ENCODE measurements around the gene PHACTR1.

PHACTR1 gene

DNA sequence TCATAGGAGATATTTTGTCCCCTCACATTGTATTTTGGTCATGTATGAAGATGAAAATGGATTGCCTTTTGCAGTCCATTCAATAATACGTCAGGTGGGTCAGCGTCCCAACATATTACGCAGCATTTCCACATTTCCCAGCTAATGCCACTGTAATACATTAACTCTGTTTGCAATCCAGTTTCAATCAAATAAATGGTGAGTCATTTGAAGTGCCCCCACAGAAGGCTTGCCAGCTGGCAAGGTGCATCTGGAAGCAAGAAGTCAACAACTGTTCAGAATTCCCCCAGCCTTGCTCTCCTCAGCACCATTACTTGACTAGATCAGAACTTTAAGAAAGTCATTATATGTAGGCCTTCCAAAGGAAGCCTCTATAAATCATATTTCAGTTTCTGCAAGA is 50.4 kb downstream of the PHACTR1 start:
- H3K27ac ChIP-seq = no peak overlapping the region
- ChIA-PET POLR2A (ENCODE audit: low non-redundant PET) (no interaction called here), CTCF (no interaction called here)
- TF ChIP-seq, protein P1, sequence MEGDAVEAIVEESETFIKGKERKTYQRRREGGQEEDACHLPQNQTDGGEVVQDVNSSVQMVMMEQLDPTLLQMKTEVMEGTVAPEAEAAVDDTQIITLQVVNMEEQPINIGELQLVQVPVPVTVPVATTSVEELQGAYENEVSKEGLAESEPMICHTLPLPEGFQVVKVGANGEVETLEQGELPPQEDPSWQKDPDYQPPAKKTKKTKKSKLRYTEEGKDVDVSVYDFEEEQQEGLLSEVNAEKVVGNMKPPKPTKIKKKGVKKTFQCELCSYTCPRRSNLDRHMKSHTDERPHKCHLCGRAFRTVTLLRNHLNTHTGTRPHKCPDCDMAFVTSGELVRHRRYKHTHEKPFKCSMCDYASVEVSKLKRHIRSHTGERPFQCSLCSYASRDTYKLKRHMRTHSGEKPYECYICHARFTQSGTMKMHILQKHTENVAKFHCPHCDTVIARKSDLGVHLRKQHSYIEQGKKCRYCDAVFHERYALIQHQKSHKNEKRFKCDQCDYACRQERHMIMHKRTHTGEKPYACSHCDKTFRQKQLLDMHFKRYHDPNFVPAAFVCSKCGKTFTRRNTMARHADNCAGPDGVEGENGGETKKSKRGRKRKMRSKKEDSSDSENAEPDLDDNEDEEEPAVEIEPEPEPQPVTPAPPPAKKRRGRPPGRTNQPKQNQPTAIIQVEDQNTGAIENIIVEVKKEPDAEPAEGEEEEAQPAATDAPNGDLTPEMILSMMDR (conservative IDR thresholded peaks at IDR 0.05; ENCODE audit: low read depth) = no peak
- no peak for DNase-seq (ENCODE audit: low spot score)

DNA sequence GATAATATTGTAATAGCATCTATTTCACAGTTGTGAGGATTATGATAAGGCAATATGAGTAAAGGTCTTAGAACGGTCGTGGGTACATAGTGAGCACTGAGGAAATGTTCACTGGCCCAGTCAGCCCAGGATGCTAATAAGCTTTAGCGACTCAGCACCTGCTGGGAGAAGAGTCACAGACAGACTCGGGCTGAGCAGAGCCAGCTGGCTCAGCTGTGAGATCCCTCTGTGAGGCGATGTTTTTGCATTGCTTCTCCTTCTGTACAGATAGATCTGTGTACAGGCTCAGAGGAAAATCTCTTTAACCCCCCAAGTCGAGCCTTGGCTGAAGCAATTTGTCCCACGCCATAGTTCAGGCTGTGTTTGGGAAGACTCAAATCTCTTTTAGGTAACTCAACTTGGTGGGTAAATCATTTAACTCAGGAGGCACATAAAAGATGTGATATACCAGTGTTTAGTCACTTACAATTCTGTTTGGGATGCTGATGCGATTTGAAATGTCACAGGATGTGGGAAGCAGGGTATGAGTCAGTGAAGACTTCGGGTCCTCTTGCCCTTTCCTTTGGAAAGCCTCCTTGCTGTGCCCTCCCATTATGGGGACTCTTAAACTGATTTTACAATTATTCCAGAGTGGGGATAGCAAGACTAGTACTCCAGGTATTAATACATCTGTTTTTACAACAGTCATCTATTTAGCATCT is 53.1 kb downstream of the PHACTR1 start:
- ChIA-PET CTCF (no interaction called here), POLR2A (ENCODE audit: low non-redundant PET) (no interaction called here)
- DNase-seq (ENCODE audit: low spot score) = no peak
- no peak overlapping the region for H3K27ac ChIP-seq
- TF ChIP-seq, protein P1 (conservative IDR thresholded peaks at IDR 0.05; ENCODE audit: low read depth) = no peak

DNA sequence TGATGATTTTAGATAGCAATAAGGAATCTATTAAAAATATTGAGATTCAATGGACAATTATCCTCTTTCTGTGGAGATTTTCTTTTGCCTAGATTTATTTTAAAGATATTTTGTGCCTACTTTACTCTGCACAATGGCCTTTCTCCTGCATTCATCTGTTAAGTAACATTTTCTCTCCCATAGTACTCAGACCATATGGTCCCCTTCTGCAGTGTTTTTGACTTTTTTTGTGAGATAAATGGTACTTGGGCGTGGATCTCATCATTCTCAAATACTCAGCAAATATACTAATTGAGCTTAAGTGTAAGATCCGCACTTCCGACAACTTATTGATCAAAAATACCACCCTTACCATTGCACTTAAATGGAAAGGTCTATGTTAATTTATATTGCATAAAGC is 55.8 kb downstream of the PHACTR1 start:
- ChIA-PET CTCF (no interaction called here), POLR2A (ENCODE audit: low non-redundant PET) (no interaction called here)
- no peak for DNase-seq (ENCODE audit: low spot score)

DNA sequence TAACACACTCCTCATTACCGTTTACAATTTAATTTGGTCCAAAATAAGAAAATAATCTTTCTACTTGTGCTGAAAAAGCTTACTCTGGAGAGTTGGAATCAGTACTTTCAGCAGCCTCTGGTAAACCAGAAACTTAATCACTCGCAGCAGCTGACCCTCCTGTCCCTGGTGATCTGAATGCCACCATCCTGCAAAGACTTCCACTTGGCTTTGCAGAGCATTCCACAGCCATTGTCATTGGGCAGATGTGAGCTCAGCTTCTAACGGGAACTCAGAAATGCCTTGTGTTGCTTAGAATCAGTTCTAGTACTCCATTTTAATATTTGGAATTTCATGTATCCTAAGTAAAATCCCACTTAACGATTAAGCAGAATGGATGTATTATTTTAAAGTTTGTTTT is 59.7 kb downstream of the PHACTR1 start:
- TF ChIP-seq, protein P1 (conservative IDR thresholded peaks at IDR 0.05; ENCODE audit: low read depth) = no peak
- no peak for DNase-seq (ENCODE audit: low spot score)
- ChIA-PET CTCF (no interaction called here), POLR2A (ENCODE audit: low non-redundant PET) (no interaction called here)
- no peak overlapping the region for H3K27ac ChIP-seq

More for the DNA sequence above, 55.8 kb downstream of the PHACTR1 start:
- TF ChIP-seq, protein P1 (conservative IDR thresholded peaks at IDR 0.05; ENCODE audit: low read depth) = no peak
- H3K27ac ChIP-seq = no peak overlapping the region

DNA sequence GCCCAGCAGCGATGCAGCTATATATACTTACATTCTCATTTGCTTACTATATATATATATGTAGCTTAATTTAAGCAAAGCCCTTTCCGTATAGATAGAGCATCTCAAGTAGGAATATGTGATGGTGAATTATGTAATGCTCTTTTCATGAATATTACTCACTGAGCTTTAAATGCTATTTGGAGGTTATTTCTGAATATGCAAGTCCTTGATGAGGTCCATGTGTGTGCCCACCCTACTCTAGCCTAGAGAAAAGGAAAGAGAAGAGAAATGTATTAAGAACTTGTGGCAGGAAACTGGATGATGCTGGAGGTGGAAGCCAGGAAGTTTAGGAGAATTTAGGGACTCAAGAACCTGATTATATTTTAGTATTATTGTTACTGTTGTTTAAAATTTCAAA is 63.2 kb downstream of the PHACTR1 start:
- ChIA-PET POLR2A (ENCODE audit: low non-redundant PET) (no interaction called here), CTCF (no interaction called here)

DNA sequence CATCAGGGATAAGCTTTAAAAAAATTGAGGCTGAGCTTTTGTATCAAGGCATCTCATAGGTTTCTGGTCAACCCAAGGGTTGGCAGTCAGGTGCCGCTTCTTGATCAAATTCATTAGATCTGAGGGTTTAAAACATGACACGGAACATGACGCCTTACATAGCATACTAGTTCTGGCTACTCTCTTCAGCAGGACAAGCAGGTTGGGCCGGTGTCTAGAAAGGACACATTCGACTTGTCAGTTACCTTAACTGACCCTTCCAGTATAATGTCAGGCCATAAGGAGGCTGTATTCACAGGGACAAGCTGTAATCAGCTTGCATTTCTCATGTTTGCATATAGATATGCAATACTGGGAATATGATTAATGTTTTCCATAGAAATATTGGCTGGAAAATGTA is 65.6 kb downstream of the PHACTR1 start:
- no peak overlapping the region for H3K27ac ChIP-seq
- TF ChIP-seq, protein P1 (conservative IDR thresholded peaks at IDR 0.05; ENCODE audit: low read depth) = no peak
- POLR2A ChIA-PET (ENCODE audit: low non-redundant PET) = no interaction called here
- DNase-seq (ENCODE audit: low spot score) = no peak
- CTCF ChIA-PET = no interaction called here

More for the DNA sequence above, 63.2 kb downstream of the PHACTR1 start:
- TF ChIP-seq, protein P1 (conservative IDR thresholded peaks at IDR 0.05; ENCODE audit: low read depth) = no peak
- DNase-seq (ENCODE audit: low spot score) = no peak
- no peak overlapping the region for H3K27ac ChIP-seq
